ENCODE results near the gene SLC27A6. TPM values are rescaled to one million over a fixed set of nuclear protein-coding genes. Genes with fewer than 3 reads are reported as not detected.

SLC27A6 gene
- total RNA-seq, 4 donors from 2014 or later = 2.1 to 16.8 (median 3.1) TPM; not detected in 1

- intact Hi-C loops (cut with DNase I; ENCODE audit: low total_unique reads) = no loop called here
- Histone ChIP-seq H3K9me3 (no peaks in the 10 kb centered on the region), H3K27me3 (no peaks in the 10 kb centered on the region), H3K36me3 (no peaks in the 10 kb centered on the region), H3K4me3 (peak overlapping the region; percentile 17 to 39), H3K4me1 (no peaks in the 10 kb centered on the region), H3K27ac (no peak overlapping the region)
- TF ChIP-seq CTCF (IDR thresholded peaks at IDR 0.05) (no peak), POLR2A (IDR thresholded peaks at IDR 0.05) (no peak)
- no peak for DNase-seq
Measured at GRCh38 chr5:128965638-128966302, 482 bp downstream of the SLC27A6 start.

GRCh38 chr5:128966375-128966774, 1.1 kb downstream of the SLC27A6 start:
- H3K27ac ChIP-seq = no peak overlapping the region
- no peaks in the 10 kb centered on the region for H3K36me3 ChIP-seq
- H3K4me1 ChIP-seq = no peaks in the 10 kb centered on the region
- intact Hi-C loops (cut with DNase I; ENCODE audit: low total_unique reads) = no loop called here
- H3K27me3 ChIP-seq = no peaks in the 10 kb centered on the region
- DNase-seq = no peak
- H3K4me3 ChIP-seq = no peak overlapping the region
- H3K9me3 ChIP-seq = no peaks in the 10 kb centered on the region
- TF ChIP-seq POLR2A (IDR thresholded peaks at IDR 0.05) = no peak
- TF ChIP-seq CTCF (IDR thresholded peaks at IDR 0.05) = no peak

- Histone ChIP-seq H3K4me3 (no peak overlapping the region), H3K27me3 (no peaks in the 10 kb centered on the region), H3K36me3 (no peaks in the 10 kb centered on the region), H3K4me1 (no peaks in the 10 kb centered on the region), H3K27ac (no peak overlapping the region), H3K9me3 (no peaks in the 10 kb centered on the region)
- intact Hi-C loops (cut with DNase I; ENCODE audit: low total_unique reads) = no loop called here
- DNase-seq = no peak
- TF ChIP-seq POLR2A (IDR thresholded peaks at IDR 0.05) (no peak), CTCF (IDR thresholded peaks at IDR 0.05) (no peak)
Measured at GRCh38 chr5:128966846-128967245, 1.6 kb downstream of the SLC27A6 start.

GRCh38 chr5:128973244-128973643, 8.0 kb downstream of the SLC27A6 start:
- H3K27ac ChIP-seq = no peak overlapping the region
- no peaks in the 10 kb centered on the region for H3K36me3 ChIP-seq
- no peak overlapping the region for H3K4me3 ChIP-seq
- no peaks in the 10 kb centered on the region for H3K4me1 ChIP-seq
- no peak for TF ChIP-seq CTCF (IDR thresholded peaks at IDR 0.05)
- no peak for TF ChIP-seq POLR2A (IDR thresholded peaks at IDR 0.05)
- intact Hi-C loops (cut with DNase I; ENCODE audit: low total_unique reads) = no loop called here
- H3K27me3 ChIP-seq = no peaks in the 10 kb centered on the region
- DNase-seq = no peak
- H3K9me3 ChIP-seq = no peaks in the 10 kb centered on the region

- H3K9me3 ChIP-seq = no peaks in the 10 kb centered on the region
- no peak for DNase-seq
- no peaks in the 10 kb centered on the region for H3K36me3 ChIP-seq
- intact Hi-C loops (cut with DNase I; ENCODE audit: low total_unique reads) = no loop called here
- H3K27me3 ChIP-seq = no peaks in the 10 kb centered on the region
- TF ChIP-seq POLR2A (IDR thresholded peaks at IDR 0.05) = no peak
- no peak for TF ChIP-seq CTCF (IDR thresholded peaks at IDR 0.05)
- H3K4me1 ChIP-seq = no peaks in the 10 kb centered on the region
- no peak overlapping the region for H3K27ac ChIP-seq
- no peak overlapping the region for H3K4me3 ChIP-seq
Measured at GRCh38 chr5:128974567-128974966, 9.3 kb downstream of the SLC27A6 start.
